Nucleus accumbens (tissue), 56 donors: ENCODE measurements around the gene SEC23B.
"Not testable (repeated sequence)": the region's sequence is repeated elsewhere in the genome, so short reads cannot be mapped to it uniquely, and the experiment has no call there.

Experiments
- DNase-seq, 56 donors: peaks; one replicate each; lab custom pipeline; 2025; lab: John Stamatoyannopoulos, UW

SEC23B gene

GRCh38 chr20:18507218-18508191 lies at the start of gene SEC23B:
Gene SEC23B, plus strand, starts transcription at chr20:18507940. Its CDS starts 2,896 bp downstream, at chr20:18510836.
- peak; percentile 90 to 99 (median 97) for DNase-seq

DNA sequence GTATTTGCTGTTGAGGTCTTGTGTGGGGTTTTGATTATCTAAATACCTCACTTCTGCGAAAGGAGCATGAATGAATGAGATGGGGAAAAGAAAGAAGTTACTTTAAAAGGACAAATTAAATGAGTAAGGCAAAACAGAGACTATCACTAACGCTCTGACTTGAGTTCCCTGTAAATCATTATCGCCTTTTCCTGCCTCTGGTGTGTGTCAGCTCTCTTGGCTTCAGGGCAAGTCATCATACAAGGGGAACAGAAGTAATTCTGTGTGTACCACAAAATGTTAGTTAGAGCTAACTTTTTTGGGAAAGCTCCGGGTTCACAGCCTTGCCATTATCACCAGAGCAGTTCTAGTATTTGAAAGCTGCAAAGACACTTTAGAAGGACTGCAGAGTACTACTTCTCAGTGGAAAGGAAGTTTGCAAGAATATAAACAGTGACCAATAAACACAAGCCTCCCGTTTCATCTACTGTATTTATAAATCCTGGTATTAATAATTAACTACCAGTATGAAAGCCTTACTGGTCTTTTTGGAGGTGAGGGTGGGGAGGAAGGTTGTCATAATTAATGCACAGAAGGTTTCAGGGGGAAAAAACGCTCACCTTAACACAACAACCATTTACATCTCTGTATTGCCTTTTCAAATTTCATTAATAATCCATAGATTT lies 42.1 kb upstream of the SEC23B start:
- no peak for DNase-seq

DNA sequence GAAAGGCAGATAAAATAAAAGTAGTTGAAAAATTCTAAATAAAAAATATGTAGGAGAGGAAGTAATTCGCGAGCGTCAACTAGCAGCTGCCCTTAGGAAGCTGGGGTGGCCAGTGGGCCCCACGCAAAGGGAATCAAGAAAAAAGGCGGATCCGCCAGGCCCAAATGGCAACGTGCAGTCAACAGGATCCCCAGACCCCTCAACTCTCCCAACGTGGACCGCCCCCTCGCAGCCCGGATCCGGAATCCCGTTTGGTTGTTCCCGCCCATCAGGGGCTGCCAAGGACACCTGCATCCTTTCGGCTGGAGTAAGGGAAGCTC lies 41.2 kb upstream of the SEC23B start:
- DNase-seq = peak in 7 of 56 donors; percentile 65 to 93 (median 84)

GRCh38 chr20:18466894-18467730 lies 40.6 kb upstream of the SEC23B start, which contains the start of the genes DZANK1 and POLR3F:
Gene DZANK1, minus strand, starts transcription at chr20:18467030. Its CDS starts 1,672 bp downstream, at chr20:18465358.
Gene POLR3F, plus strand, starts transcription at chr20:18467390. Its CDS starts 117 bp downstream, at chr20:18467507.
- DNase-seq = peak; percentile 70 to 99 (median 95)

- DNase-seq = no peak
Observed at GRCh38 chr20:18477218-18477617, 30.5 kb upstream of the SEC23B start.

GRCh38 chr20:18477821-18478220 lies 29.9 kb upstream of the SEC23B start:
- DNase-seq = no peak

GRCh38 chr20:18481596-18481995 lies 26.1 kb upstream of the SEC23B start:
- DNase-seq = no peak

DNA sequence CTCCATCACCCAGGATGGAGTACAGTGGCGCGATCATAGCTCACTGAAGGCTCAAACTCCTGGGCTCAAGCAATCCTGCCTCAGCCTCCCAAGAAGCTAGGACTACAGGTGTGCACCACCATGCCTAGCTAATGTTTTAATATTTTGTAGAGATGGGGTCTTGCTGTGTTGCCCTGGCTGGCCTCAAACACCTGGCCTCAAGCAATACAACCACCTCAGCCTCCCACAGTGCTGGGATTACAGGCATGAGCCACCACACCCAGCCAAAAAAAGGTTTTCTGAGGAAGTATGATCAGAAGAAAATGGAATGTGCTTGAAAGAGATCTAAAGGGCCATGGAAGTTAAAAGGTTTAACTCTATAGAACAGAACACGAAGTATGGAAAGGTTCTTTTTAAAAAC lies 19.4 kb upstream of the SEC23B start:
- no peak for DNase-seq

DNA sequence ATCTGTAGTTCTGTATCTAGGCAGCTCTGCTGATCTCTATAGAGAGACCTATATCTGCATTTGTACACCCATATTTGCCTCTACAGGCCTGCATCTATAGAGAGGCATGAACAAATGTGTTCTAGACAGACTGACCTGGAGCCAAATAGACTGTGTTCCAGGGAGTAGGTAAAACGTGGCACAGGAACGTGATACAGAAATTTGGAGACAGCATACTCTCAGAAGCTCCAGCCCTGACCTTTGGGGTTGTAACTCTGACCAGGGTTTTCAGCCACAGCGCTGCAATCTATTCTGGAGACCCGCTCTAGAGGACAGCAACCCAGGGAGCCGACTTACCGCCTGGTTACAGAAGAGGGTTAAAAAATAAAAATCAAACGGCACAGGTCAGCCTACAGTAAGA lies 11.7 kb upstream of the SEC23B start:
- peak in 1 of 56 donors; percentile 1 for DNase-seq

DNA sequence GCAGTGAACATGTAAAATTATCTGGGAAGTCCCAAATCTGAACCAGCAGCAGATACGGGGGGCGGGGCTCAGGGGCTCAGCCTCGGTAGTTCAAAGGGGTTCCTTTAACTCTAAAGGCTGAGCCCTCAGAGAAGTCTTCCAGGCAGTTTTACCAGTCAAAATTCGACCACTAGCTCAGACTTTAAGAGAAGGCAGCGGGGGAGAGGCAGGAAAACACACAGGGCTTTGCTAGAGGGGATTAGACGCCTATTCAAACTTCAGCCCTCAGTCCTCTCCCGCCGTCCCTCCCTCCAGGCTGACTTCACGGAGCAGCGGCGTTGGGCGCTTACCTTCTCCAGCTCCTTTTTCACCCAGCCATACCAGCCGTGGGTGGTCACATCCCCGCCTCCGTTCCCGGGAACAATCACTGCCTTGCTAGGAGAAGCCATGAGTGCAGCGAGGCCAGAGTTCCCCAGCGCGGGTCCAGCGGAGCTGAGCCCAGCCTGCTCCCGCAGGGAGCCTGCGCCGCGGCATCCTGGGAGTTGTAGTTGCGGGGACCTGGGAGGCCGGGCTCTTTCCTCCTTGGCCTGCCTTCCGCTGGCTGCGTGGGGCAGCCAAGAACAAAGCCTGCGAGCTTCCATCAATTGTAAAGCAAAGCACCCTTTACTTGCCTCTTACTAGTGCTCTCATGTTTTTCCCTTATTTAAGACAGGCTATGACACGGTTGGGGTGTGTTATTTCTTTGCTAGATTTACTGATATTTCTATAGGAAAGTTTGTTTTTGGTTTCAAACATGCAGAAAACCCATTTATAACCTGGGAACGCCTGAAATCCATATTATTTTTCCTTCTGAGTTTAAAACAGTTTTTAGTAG lies 10.8 kb upstream of the SEC23B start, which contains the start of gene RBBP9:
RBBP9 (minus strand) TSS at position 486 of the 853 bp plus-strand sequence; CDS start at position 428, 58 bp downstream.
- peak in 55 of 56 donors; percentile 22 to 91 (median 75) for DNase-seq

DNA sequence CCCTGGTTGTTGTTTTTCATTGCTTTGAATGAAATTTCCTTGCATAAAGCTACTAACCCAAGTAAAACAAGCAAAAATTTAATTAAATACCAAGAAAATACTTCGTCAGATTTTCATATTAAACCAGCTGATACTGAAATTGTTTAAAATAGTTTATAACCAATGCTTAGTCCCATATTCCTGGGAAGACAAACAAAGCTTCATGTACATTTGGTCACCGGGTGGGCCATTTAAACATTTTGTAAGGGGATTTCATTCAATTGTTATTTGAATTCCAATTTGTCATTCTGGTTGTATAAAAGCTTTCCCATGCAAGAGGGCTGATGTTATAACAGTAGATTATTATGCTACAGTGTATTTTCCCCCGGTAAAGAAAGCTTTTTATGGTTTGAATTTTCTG lies 10.1 kb upstream of the SEC23B start:
- DNase-seq = no peak

GRCh38 chr20:18501672-18502071 lies 6.1 kb upstream of the SEC23B start:
- not testable (repeated sequence) for DNase-seq

DNA sequence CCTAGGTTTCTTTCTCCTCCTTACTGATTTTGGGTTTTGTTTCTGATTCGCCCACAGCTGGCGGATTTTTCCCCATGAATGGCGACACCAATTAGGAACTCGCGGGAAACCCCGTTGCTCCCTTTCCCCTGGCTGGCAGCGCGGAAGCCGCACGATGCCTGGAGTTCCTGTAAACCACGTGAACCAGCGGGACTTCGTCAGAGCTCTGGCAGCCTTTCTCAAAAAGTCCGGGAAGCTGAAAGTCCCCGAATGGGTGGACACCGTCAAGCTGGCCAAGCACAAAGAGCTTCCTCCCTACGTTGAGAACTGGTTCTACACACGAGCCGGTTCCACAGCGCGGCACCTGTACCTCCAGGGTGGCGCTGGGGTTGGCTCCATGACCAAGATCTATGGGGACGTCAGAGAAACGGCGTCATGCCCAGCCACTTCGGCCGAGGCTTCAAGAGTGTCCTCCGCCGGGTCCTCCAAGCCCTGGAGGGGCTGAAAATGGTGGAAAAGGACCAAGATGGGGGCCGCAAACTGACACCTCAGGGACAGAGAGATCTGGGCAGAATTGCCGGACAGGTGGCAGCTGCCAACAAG lies 3.2 kb upstream of the SEC23B start:
- peak in 17 of 56 donors; percentile 3 to 48 (median 16) for DNase-seq

DNA sequence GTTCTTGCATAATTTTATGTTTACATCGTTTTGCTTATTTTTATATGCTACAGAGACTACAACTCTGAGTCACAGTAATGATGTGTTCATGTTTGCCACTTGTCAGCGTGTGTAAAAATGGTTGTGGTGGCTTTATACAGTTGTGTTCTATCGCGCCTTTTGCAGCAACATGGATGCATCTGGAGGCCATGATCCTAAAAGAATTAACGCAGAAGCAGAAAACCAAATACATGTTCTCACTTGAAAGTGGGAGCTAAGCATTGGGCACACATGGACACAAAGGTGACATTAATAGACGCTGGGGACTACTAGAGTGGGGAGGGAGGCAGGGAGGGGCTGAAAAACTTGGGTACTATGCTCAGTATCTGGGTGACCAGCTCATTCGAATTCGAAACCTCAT lies 996 bp upstream of the SEC23B start:
- peak in 2 of 56 donors; percentile 12 to 33 for DNase-seq

DNA sequence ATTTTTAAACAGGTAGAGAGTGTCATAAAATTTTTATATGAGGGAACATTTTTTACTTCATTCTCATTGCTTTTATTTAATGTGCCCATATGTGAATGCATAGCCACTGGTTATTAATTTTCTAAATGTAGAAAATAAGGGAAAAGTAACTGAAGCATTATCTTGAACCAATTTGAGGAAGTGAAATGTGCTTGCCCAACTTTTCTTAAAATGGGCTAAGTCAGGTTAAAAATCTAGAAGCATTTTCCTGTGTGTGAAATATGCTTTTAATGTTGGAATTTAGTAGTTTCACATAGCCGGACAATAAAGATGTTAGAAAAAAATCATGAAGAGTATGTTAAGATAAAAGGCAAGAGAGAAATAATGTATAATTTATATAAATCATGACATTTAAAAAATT lies 3.8 kb downstream of the SEC23B start:
- no peak for DNase-seq

GRCh38 chr20:18513208-18513607 lies 5.5 kb downstream of the SEC23B start:
- no peak for DNase-seq

- no peak for DNase-seq
Observed at GRCh38 chr20:18514127-18514526, 6.4 kb downstream of the SEC23B start.

DNA sequence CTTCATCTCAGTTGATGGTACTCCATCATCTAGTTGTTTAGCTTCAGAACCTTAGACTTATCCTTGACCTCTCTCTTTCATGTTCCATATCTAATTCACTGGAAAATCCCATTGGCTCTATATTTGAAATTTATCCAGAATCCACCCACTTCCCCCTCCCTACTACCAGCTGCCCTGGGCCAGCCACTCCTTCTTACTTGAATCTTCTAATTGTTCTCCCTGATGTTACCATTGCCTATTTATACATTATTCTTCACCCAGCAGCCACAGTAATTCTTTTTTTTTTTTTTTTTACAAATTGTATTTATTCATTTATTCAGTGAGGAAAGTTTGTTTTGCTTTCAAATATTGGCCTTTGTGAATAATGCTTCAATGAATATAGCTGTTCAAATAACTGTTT lies 8.2 kb downstream of the SEC23B start:
- DNase-seq = no peak

- DNase-seq = not testable (repeated sequence)
Observed at GRCh38 chr20:18522066-18522465, 14.3 kb downstream of the SEC23B start.
